ENCODE data around the gene DRG2.

DRG2 gene

DNA sequence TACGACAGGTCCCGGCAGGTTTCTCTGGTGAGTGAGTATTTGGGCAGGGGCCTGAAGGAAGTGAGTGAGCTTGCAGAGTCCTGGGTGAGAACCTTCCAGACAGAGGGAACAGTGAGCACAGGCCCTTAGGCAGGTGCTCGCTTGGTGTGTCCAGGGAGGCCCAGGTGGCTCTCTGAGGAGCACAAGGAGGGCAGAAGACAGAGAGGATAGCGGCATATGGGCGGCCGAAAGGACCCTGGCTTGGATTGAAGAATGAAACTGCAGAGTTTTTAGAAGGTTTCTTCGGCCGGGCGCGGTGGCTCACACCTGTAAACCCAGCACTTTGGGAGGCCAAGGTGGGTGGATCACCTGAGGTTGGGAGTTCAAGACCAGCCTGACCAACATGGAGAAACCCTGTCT, 6.7 kb downstream of the DRG2 start:
- TF ChIP-seq ZBTB7A (IDR thresholded peaks at IDR 0.05; ENCODE audit: low read depth) (no peak), TCF12 (IDR thresholded peaks at IDR 0.05; ENCODE audit: low read depth) (no peak), NFIC (IDR thresholded peaks at IDR 0.05) (no peak), FOXM1 (IDR thresholded peaks at IDR 0.05; ENCODE audit: borderline replicate concordance, low read depth) (no peak), CEBPB (IDR thresholded peaks at IDR 0.05) (no peak), TEAD4 (IDR thresholded peaks at IDR 0.05) (no peak)
- TF ChIP-seq, protein P1, sequence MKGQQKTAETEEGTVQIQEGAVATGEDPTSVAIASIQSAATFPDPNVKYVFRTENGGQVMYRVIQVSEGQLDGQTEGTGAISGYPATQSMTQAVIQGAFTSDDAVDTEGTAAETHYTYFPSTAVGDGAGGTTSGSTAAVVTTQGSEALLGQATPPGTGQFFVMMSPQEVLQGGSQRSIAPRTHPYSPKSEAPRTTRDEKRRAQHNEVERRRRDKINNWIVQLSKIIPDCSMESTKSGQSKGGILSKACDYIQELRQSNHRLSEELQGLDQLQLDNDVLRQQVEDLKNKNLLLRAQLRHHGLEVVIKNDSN (IDR thresholded peaks at IDR 0.05) = no peak

DNA sequence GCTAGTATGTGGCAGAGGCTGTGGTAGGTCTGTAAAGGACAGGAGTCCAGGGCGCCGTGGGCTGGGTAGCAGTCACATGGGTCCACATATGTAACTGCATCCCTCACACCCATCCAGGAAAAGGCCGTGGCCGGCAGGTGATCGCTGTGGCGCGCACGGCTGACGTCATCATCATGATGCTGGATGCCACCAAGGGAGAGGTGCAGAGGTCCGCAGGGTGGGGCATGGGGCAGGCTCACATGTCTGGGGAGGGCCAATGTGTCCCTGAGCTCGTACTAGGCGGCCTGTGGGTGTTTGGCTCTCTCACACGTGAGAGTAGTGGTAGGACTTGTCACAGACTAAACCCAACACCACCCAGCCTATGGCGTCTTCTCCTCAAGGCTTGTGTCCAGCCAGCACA, 11.8 kb downstream of the DRG2 start:
- TF ChIP-seq ZBTB7A (IDR thresholded peaks at IDR 0.05; ENCODE audit: low read depth) = no peak
- TF ChIP-seq FOXM1 (IDR thresholded peaks at IDR 0.05; ENCODE audit: borderline replicate concordance, low read depth) = no peak
- TF ChIP-seq CEBPB (IDR thresholded peaks at IDR 0.05) = no peak
- no peak for TF ChIP-seq CREB1 (IDR thresholded peaks at IDR 0.05; ENCODE audit: low read depth)
- TF ChIP-seq TEAD4 (IDR thresholded peaks at IDR 0.05) = no peak
- TF ChIP-seq RAD21 (IDR thresholded peaks at IDR 0.05; ENCODE audit: low read depth) = no peak
- TF ChIP-seq YY1 (IDR thresholded peaks at IDR 0.05; ENCODE audit: low read depth) = no peak
- TF ChIP-seq EP300 (IDR thresholded peaks at IDR 0.05; ENCODE audit: borderline replicate concordance) = no peak
- TF ChIP-seq, protein P1 (IDR thresholded peaks at IDR 0.05) = no peak
- no peak for TF ChIP-seq NFIC (IDR thresholded peaks at IDR 0.05)
- no peak for TF ChIP-seq TCF12 (IDR thresholded peaks at IDR 0.05; ENCODE audit: low read depth)
- TF ChIP-seq, protein P2, sequence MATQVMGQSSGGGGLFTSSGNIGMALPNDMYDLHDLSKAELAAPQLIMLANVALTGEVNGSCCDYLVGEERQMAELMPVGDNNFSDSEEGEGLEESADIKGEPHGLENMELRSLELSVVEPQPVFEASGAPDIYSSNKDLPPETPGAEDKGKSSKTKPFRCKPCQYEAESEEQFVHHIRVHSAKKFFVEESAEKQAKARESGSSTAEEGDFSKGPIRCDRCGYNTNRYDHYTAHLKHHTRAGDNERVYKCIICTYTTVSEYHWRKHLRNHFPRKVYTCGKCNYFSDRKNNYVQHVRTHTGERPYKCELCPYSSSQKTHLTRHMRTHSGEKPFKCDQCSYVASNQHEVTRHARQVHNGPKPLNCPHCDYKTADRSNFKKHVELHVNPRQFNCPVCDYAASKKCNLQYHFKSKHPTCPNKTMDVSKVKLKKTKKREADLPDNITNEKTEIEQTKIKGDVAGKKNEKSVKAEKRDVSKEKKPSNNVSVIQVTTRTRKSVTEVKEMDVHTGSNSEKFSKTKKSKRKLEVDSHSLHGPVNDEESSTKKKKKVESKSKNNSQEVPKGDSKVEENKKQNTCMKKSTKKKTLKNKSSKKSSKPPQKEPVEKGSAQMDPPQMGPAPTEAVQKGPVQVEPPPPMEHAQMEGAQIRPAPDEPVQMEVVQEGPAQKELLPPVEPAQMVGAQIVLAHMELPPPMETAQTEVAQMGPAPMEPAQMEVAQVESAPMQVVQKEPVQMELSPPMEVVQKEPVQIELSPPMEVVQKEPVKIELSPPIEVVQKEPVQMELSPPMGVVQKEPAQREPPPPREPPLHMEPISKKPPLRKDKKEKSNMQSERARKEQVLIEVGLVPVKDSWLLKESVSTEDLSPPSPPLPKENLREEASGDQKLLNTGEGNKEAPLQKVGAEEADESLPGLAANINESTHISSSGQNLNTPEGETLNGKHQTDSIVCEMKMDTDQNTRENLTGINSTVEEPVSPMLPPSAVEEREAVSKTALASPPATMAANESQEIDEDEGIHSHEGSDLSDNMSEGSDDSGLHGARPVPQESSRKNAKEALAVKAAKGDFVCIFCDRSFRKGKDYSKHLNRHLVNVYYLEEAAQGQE (IDR thresholded peaks at IDR 0.05; ENCODE audit: low read depth) = no peak
- TF ChIP-seq TAF1 (IDR thresholded peaks at IDR 0.05; ENCODE audit: low read depth) = no peak

DNA sequence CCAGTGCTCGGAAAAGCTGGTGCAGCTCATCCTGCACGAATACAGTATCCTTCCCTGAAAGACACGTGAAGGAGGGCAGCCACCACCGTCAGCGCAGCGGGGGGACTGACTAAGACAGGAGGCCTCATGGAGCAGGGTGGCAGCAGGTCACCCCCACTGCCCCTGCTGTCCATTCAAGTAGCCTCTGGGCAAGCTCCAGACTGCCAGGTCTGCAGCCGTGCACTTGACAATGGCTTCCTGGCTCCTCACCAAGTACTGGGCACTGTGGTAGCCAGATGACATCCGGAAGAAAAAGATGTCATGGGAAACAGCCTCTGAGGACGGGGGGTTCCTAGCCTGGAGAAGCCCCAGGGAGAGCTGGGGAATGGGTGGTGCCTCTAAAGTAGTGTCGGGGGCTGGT, 12.9 kb downstream of the DRG2 start:
- no peak for TF ChIP-seq CREB1 (IDR thresholded peaks at IDR 0.05; ENCODE audit: low read depth)
- no peak for TF ChIP-seq ZBTB7A (IDR thresholded peaks at IDR 0.05; ENCODE audit: low read depth)
- no peak for TF ChIP-seq CEBPB (IDR thresholded peaks at IDR 0.05)
- TF ChIP-seq TCF12 (IDR thresholded peaks at IDR 0.05; ENCODE audit: low read depth) = no peak
- no peak for TF ChIP-seq EGR1 (IDR thresholded peaks at IDR 0.05)
- no peak for TF ChIP-seq TEAD4 (IDR thresholded peaks at IDR 0.05)
- no peak for TF ChIP-seq EP300 (IDR thresholded peaks at IDR 0.05; ENCODE audit: borderline replicate concordance)
- no peak for TF ChIP-seq RAD21 (IDR thresholded peaks at IDR 0.05; ENCODE audit: low read depth)
- no peak for TF ChIP-seq YY1 (IDR thresholded peaks at IDR 0.05; ENCODE audit: low read depth)
- TF ChIP-seq, protein P1 (IDR thresholded peaks at IDR 0.05) = no peak
- no peak for TF ChIP-seq NFIC (IDR thresholded peaks at IDR 0.05)

DNA sequence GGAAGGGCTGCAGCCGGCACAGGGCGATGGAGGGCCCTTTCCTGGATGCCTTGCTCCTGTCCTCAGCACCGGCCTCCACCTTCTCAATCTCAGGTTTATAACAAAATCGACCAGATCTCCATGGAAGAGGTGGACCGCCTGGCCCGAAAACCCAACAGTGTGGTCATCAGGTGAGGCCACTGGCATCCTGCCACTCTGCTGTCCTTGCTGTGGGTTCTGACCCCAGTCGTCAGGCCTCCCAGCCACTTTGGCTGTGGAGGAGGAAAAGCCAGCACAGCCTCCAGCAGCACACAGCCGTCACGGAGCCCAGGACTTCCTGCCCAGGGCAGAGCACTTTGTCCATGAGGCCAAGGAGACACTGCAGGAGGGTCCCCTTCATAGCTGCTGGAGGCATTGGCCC, 14.1 kb downstream of the DRG2 start:
- TF ChIP-seq ZBTB7A (IDR thresholded peaks at IDR 0.05; ENCODE audit: low read depth) = no peak
- no peak for TF ChIP-seq RAD21 (IDR thresholded peaks at IDR 0.05; ENCODE audit: low read depth)
- no peak for TF ChIP-seq EGR1 (IDR thresholded peaks at IDR 0.05)
- no peak for TF ChIP-seq CEBPB (IDR thresholded peaks at IDR 0.05)
- TF ChIP-seq, protein P3, sequence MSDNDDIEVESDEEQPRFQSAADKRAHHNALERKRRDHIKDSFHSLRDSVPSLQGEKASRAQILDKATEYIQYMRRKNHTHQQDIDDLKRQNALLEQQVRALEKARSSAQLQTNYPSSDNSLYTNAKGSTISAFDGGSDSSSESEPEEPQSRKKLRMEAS (IDR thresholded peaks at IDR 0.05) = no peak
- no peak for TF ChIP-seq TCF12 (IDR thresholded peaks at IDR 0.05; ENCODE audit: low read depth)
- no peak for TF ChIP-seq YY1 (IDR thresholded peaks at IDR 0.05; ENCODE audit: low read depth)
- no peak for TF ChIP-seq NFIC (IDR thresholded peaks at IDR 0.05)
- TF ChIP-seq CREB1 (IDR thresholded peaks at IDR 0.05; ENCODE audit: low read depth) = no peak
- TF ChIP-seq, protein P1 (IDR thresholded peaks at IDR 0.05) = no peak
- no peak for TF ChIP-seq TAF1 (IDR thresholded peaks at IDR 0.05; ENCODE audit: low read depth)
- TF ChIP-seq FOXM1 (IDR thresholded peaks at IDR 0.05; ENCODE audit: borderline replicate concordance, low read depth) = no peak
- no peak for TF ChIP-seq TEAD4 (IDR thresholded peaks at IDR 0.05)
- TF ChIP-seq EP300 (IDR thresholded peaks at IDR 0.05; ENCODE audit: borderline replicate concordance) = no peak

DNA sequence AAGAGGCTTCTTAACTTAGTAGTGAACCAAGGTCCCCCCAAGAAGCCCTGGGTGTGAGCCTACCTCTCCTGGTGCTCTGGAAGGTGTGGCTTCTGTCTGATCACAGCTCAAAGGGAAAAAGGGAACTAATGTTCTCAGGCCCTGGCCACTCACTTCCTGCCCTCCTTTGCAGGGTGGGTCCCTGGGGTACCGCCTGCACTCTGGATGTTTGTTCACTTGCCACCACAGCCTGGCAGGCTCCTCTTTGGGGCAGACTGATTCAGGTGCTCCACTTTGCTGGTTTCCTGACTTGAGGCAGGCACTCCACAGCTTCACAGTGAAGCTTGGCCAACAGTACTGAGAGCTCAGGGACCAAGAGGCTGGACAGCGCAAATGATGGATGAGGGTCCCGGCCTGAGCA, 14.9 kb downstream of the DRG2 start:
- TF ChIP-seq FOXM1 (IDR thresholded peaks at IDR 0.05; ENCODE audit: borderline replicate concordance, low read depth) = no peak
- no peak for TF ChIP-seq EGR1 (IDR thresholded peaks at IDR 0.05)
- TF ChIP-seq TAF1 (IDR thresholded peaks at IDR 0.05; ENCODE audit: low read depth) = no peak
- no peak for TF ChIP-seq NFIC (IDR thresholded peaks at IDR 0.05)
- TF ChIP-seq, protein P2 (IDR thresholded peaks at IDR 0.05; ENCODE audit: low read depth) = no peak
- no peak for TF ChIP-seq ZBTB7A (IDR thresholded peaks at IDR 0.05; ENCODE audit: low read depth)
- TF ChIP-seq, protein P3 (IDR thresholded peaks at IDR 0.05) = no peak
- no peak for TF ChIP-seq YY1 (IDR thresholded peaks at IDR 0.05; ENCODE audit: low read depth)
- TF ChIP-seq, protein P1 (IDR thresholded peaks at IDR 0.05) = no peak
- TF ChIP-seq CREB1 (IDR thresholded peaks at IDR 0.05; ENCODE audit: low read depth) = no peak
- no peak for TF ChIP-seq EP300 (IDR thresholded peaks at IDR 0.05; ENCODE audit: borderline replicate concordance)
- no peak for TF ChIP-seq RAD21 (IDR thresholded peaks at IDR 0.05; ENCODE audit: low read depth)
